Heart left ventricle (tissue), 13 donors: ENCODE data around the gene CDS1.

Experiments
- POLR2A ChIP-seq, 2 donors: fragments of 450-650 bp; IDR thresholded peaks; one replicate each; pipeline ENCODE4 v1.6.1; 2017; ENCODE audit warnings: antibody characterized with exemption in 2 of 2, mild to moderate bottlenecking in 2 of 2, moderate library complexity in 2 of 2
- TF ChIP-seq, protein P1 (sequence below), 12 donors: fragments of 200-600 bp; sonication (generic) in 4 of 12; IDR thresholded peaks; one replicate each; pipeline versions ENCODE4 v1.5.0 to v1.8.0; 2018 to 2022; ENCODE audit warnings: antibody characterized with exemption in 12 of 12, mild to moderate bottlenecking in 5 of 12
- donor health status: ischemic (EF 13 %, LVEDD 7.1; RV severe dilation, severe dysfunction).
- donor health status: DM: no; HTN: yes; CAD: no.
- donor health status: DM: no; HTN: no; CAD: no.
- donor health status: ischemic (EF 25% LVEDD 6.9; RV normal size, moderate dysfunction).
- donor health status: ischemic (EF 25% LVEDD 5.7; RV mildly dilated, moderate dysfunction).
- donor health status: ischemic (EF 35%, LVEDD 5.7; RV mildly dilated, moderate dysfunction).
- donor health status: nonischemic (EF 11% LVEDD 7.7; RV severe dilation, severe dysfunction).
- donor health status: DM: yes; HTN: yes; CAD: no.
- donor health status: PGD.
- donor health status: ischemic (EF 29% LVEDD 5.4; RV normal size, mild dysfunction).
- donor health status: nonischemic (EF 23%, LVEDD 6.1; RV moderate dilation, normal function).

DNA sequence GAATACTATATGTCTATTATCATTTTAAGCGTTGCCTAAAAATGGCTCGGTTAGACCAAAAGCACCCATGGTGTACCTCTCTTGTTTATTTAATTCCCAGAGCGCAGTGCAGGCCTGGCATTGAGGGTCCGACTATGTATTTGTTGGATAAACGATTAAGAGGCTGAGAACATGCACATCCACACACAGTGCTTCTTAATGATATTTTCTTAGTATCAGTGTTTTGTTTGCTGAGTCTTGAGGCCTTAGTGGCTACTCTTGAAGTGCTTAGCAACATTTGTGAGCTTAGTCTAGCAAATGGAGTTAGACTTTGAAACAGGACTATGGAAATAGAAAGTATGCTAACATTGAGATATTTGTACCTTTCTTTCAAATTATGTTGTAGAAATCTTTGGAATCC lies 43.7 kb downstream of the CDS1 start:
- TF ChIP-seq, protein P1, sequence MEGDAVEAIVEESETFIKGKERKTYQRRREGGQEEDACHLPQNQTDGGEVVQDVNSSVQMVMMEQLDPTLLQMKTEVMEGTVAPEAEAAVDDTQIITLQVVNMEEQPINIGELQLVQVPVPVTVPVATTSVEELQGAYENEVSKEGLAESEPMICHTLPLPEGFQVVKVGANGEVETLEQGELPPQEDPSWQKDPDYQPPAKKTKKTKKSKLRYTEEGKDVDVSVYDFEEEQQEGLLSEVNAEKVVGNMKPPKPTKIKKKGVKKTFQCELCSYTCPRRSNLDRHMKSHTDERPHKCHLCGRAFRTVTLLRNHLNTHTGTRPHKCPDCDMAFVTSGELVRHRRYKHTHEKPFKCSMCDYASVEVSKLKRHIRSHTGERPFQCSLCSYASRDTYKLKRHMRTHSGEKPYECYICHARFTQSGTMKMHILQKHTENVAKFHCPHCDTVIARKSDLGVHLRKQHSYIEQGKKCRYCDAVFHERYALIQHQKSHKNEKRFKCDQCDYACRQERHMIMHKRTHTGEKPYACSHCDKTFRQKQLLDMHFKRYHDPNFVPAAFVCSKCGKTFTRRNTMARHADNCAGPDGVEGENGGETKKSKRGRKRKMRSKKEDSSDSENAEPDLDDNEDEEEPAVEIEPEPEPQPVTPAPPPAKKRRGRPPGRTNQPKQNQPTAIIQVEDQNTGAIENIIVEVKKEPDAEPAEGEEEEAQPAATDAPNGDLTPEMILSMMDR (IDR thresholded peaks at IDR 0.05) = no peak
- TF ChIP-seq POLR2A (IDR thresholded peaks at IDR 0.05) = no peak
